Thoracic aorta (tissue), 2 donors: Measurements from ENCODE around the gene SECTM1. TPM values are rescaled to one million over a fixed set of nuclear protein-coding genes. Genes with fewer than 3 reads are reported as not detected.
"Not testable (repeated sequence)": the region's sequence is repeated elsewhere in the genome, so short reads cannot be mapped to it uniquely, and the experiment has no call there.

Experiments used
- ATAC-seq: fragments of 150-250 bp; one replicate; pipeline ENCODE4 v1.8.0; 2017; ENCODE audit warnings: low read depth; ENCODE audit not compliant: insufficient number of reproducible peaks, low FRiP score
- DNase-seq: peaks from one replicate; pipeline ENCODE4 v3.0.0-alpha.2; 2020; ENCODE audit warnings: low spot score
- H3K27ac ChIP-seq, 2 donors: fragments of 200-600 bp; sonication (generic); 1 replicate in 1 of 2; 2 replicates in 1 of 2; pipeline ENCODE4 v1.5.1; 2016; ENCODE audit warnings: mild to moderate bottlenecking in 2 of 2, moderate library complexity in 2 of 2
- H3K27me3 ChIP-seq: fragments of 200-600 bp; sonication (generic); replicated peaks from 2 replicates; pipeline ENCODE4 v1.6.0; 2016; ENCODE audit warnings: mild to moderate bottlenecking; ENCODE audit not compliant: insufficient read depth
- H3K36me3 ChIP-seq: fragments of 200-600 bp; sonication (generic); one replicate; pipeline ENCODE4 v1.5.1; 2016
- H3K4me1 ChIP-seq, 2 donors: fragments of 200-600 bp; sonication (generic); 1 replicate in 1 of 2; 2 replicates in 1 of 2; pipeline versions ENCODE4 v1.5.1 to v1.6.0; 2016; ENCODE audit warnings: low read depth in 2 of 2, mild to moderate bottlenecking in 1 of 2; ENCODE audit not compliant: control insufficient read depth in 1 of 2
- H3K4me3 ChIP-seq: fragments of 200-600 bp; sonication (generic); 2 replicates; pipeline ENCODE4 v1.5.1; 2016; ENCODE audit warnings: mild to moderate bottlenecking
- H3K9me3 ChIP-seq: fragments of 200-600 bp; sonication (generic); 2 replicates; pipeline ENCODE4 v1.5.1; 2016
- CTCF ChIP-seq: fragments of 200-600 bp; sonication (generic); IDR thresholded peaks from one replicate; pipeline ENCODE4 v1.5.1; 2019; ENCODE audit warnings: antibody characterized with exemption
- total RNA-seq, 2 donors: library from RNA; depleted of rRNA; stranded (reverse); fragments of >200 nt; gene quantifications; one replicate each; pipeline versions ENCODE4 v1.1.0 to v1.2.3, GENCODE V29; 2016

The SECTM1 gene
- total RNA-seq, 2 donors from 2014 or later = 16.7 to 32.2 TPM

- H3K9me3 ChIP-seq = no peaks in the 10 kb centered on the region
- DNase-seq = no peak
- no peak overlapping the region for H3K4me3 ChIP-seq
- H3K27ac ChIP-seq = no peak overlapping the region
- H3K36me3 ChIP-seq = no peaks in the 10 kb centered on the region
- no peak for TF ChIP-seq CTCF
- no peak for ATAC-seq
- no peaks in the 10 kb centered on the region for H3K4me1 ChIP-seq
- H3K27me3 ChIP-seq = no peaks in the 10 kb centered on the region
These were observed 28.5 kb upstream of the SECTM1 start for GRCh38 chr17:82361885-82362633.

GRCh38 chr17:82359451-82360074 lies 26.0 kb upstream of the SECTM1 start:
- not testable (repeated sequence) for H3K27me3 ChIP-seq, DNase-seq, H3K4me1 ChIP-seq, H3K27ac ChIP-seq, H3K36me3 ChIP-seq, ATAC-seq, H3K9me3 ChIP-seq, H3K4me3 ChIP-seq

GRCh38 chr17:82358465-82359350 lies 25.1 kb upstream of the SECTM1 start, which contains the start of gene TEX19:
TEX19 (plus strand) TSS chr17:82359247; CDS start chr17:82362151, 2,904 bp downstream.
- no peaks in the 10 kb centered on the region for H3K36me3 ChIP-seq
- TF ChIP-seq CTCF = no peak
- H3K4me3 ChIP-seq = no peak within 1 kb of the TSS
- ATAC-seq (no peak), DNase-seq (no peak)
- H3K27me3 ChIP-seq = no peaks in the 10 kb centered on the region
- no peaks in the 10 kb centered on the region for H3K9me3 ChIP-seq
- peaks cover 7 to 8% of the 10 kb centered on the region in 2 donors for H3K4me1 ChIP-seq
- no peak within 1 kb of the TSS for H3K27ac ChIP-seq

GRCh38 chr17:82357394-82357793 lies 23.8 kb upstream of the SECTM1 start:
- H3K4me1 ChIP-seq = peaks cover 7 to 8% of the 10 kb centered on the region in 2 donors
- no peaks in the 10 kb centered on the region for H3K9me3 ChIP-seq
- no peaks in the 10 kb centered on the region for H3K36me3 ChIP-seq
- TF ChIP-seq CTCF = no peak
- H3K27me3 ChIP-seq = no peaks in the 10 kb centered on the region
- DNase-seq (no peak), ATAC-seq (no peak)
- H3K4me3 ChIP-seq = no peak overlapping the region
- no peak overlapping the region for H3K27ac ChIP-seq

GRCh38 chr17:82356845-82357355 lies 23.3 kb upstream of the SECTM1 start:
- ATAC-seq = no peak
- Histone ChIP-seq H3K27ac (no peak overlapping the region), H3K36me3 (no peaks in the 10 kb centered on the region), H3K9me3 (no peaks in the 10 kb centered on the region), H3K4me1 (peaks cover 7 to 8% of the 10 kb centered on the region in 2 donors), H3K27me3 (no peaks in the 10 kb centered on the region), H3K4me3 (no peak overlapping the region)
- TF ChIP-seq CTCF = no peak
- no peak for DNase-seq
